HG03469 (cell line): ENCODE measurements around the gene NUDT5.
"Not testable (repeated sequence)": the region's sequence is repeated elsewhere in the genome, so short reads cannot be mapped to it uniquely, and the experiment has no call there.

ENCODE experiments used
- ATAC-seq: cut with Tn5 transposase; IDR thresholded peaks from one replicate; pipeline ENCODE4 v1.9.1; 2021; ENCODE audit warnings: mild to moderate bottlenecking, moderate library complexity, moderate number of reproducible peaks; ENCODE audit not compliant: unreplicated experiment

NUDT5 gene

DNA sequence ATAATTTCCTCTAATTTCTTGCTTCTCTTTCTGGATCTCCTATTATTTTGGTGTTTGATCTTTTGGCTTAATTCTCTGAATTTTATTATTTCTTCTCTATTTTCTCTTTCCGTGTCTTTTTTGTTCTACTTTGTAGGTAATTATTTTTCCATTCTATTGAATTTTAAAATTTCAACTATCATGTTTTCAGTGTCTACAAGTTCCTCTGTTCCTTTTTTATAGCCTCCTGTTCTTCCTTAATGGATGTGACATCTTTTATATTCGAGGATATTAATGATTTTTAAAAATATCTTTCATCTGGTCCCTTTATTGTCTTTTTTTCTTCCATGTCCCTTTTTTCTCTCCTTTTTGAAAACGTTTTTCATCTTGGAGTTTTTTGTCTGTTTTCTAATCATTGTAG lies 11.4 kb upstream of the NUDT5 start:
- no peak for ATAC-seq

DNA sequence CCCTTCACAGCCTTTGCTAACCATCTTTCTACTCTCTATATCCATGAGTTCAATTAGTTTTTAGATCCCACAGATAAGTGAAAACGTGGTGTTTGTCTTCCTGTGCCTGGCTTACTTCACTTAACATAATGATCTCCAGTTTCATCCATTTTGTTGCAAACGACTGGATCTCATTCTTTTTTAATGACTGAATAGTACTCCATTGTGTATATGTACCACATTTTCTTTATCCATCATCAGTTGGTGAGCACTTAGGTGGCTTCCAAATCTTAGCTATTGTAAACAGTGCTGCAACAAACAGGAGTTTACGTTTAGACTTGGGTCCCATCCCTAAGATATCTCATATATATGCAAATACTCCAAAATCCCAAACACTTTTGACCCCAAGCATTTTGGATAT lies 9.4 kb upstream of the NUDT5 start:
- no peak for ATAC-seq

DNA sequence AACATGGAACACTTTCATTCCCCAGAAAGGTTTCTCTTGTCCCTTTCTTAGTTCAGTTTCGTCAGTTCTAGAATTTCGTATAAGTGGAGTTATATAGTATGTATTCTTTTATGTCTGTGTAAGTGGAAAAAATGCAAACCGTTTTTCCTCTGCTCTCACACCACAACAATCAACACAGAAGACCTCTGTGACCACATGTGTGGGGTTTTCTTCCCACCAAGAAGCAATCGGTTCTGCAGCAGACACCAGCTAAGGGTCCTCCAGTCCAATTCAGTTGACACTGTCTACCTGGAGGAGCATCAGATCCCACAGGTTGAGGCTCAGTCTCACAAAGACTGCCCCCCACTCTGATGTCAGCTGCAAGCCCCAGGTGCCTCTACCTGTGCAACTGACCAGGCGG lies 6.5 kb upstream of the NUDT5 start:
- ATAC-seq = no peak

DNA sequence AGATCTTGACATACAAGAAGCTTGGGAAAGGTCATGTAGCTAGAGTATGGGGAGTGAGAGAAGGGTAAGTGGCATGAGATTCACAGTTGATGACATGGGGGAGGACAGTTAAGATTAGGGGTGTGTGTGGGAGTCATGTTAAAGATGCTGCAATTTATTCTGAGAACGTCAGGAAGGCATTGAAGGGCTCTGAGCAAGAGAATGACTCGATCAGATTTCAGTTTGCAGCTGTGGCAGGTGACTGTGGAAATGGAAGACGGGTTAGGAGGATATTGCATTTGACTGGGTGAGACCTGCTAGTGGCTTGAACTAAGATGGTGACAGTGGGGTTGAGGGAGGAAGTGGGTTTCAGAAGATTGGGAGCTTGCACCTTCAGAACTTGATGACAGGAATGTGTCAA lies 5.9 kb upstream of the NUDT5 start:
- no peak for ATAC-seq

DNA sequence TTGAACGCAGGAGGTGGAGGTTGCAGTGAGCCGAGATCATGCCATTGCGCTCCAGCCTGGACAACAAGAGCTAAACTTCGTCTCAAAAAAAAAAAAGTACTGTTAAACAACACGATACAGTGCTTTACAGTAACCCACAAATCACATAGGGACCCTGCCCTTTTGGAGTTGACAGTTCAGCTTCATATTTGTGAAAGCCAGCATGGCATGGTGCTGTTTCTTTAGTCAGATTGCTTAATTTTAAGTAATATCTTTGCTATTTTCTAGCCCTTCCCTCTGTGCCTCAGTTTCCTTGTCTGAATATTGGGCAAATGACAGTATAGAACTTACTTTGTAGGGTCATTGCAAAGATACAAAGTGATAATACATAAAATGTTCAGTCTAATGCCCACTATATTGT lies 5.2 kb upstream of the NUDT5 start:
- no peak for ATAC-seq

- ATAC-seq = no peak
Measured at GRCh38 chr10:12198156-12198555, 2.5 kb upstream of the NUDT5 start.

DNA sequence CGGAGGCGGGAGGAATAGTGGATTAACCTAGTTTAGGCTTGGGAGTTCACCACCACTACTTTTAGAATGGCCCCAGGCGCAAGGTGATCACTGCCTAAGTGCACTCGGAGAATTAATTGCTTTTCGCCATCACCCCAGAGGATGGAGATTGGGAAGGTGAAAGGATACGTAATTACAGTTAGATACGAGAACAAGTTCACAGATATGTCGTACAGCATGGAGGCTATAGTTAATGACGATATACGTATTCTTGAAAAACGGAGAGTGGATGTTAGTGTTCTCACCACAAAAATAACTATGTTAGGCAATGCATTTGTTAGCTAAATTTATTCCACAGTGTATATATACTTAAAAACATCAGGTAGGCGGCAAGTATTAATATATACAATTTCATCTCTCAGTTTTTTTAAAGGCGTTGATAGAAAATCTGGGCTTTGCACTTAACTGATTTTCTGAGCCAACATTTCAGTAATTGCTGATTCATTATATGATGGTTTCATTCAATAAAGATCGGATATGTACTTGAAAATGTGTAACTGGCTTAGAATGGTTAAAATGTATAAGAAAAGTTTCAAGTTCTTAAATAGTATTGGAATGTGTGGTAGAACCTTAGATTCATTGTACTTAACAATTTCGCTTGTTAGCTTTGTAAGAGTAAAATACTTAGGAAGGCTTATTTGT lies 980 bp upstream of the NUDT5 start:
- ATAC-seq = no peak

DNA sequence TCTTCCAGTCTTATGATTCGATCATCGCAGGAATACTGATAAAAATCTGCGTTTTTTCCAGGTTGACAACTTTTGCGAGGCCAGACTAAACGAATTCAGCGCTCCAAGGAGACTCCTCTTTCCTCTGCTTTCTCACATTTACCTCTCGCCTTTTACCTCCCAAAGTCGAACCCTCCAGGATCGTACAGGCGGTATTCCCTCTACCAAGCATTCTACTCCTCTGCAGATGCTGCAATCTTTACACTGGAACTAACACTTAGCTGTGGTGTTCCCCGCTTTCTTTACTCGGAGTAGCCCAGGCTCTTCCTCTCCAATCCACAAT lies 449 bp downstream of the NUDT5 start:
- no peak for ATAC-seq

GRCh38 chr10:12194752-12195271 lies 879 bp downstream of the NUDT5 start:
- ATAC-seq = no peak

DNA sequence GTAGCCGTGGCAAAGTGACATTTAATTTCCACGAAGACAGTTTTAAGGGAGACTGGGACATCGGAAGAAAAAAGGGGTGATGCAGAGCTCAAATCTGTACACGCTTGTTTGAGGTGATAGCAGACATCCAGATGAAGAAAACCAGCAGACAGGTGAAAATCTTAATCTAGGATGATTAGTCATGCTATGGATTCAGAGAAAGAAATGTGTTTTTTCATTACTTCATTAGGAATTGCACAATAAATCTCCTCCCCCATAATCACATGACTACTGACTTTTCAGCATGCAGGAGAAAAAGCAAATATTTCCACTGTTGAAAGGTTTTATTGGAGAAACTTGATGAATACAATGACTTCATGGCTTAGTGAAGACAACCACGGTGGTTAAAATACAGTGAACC lies 2.5 kb downstream of the NUDT5 start:
- no peak for ATAC-seq

- no peak for ATAC-seq
Measured at GRCh38 chr10:12191715-12192114, 4.0 kb downstream of the NUDT5 start.

- ATAC-seq = no peak
Measured at GRCh38 chr10:12189426-12189825, 6.3 kb downstream of the NUDT5 start.

- ATAC-seq = no peak
Measured at GRCh38 chr10:12188656-12189055, 7.0 kb downstream of the NUDT5 start.

GRCh38 chr10:12187321-12187905 lies 8.3 kb downstream of the NUDT5 start:
- no peak for ATAC-seq

DNA sequence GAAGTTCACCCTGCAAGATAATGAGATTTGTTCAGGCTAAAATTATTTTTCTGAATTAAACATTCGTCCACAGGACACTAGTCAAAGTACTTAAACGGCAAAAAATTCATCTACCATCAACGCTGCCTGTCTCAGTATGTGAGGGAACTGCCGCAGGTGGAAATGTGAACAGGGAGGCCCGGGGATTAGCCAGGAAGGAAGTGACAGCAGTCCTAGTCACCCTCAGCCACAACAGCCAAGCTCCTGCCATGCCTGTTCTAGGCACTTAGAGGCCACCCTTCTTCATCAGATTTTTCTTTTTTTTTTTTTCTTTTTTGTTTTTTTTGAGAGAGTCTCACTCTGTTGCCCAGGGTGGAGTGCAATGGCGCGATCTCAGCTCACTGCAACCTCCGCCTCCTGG lies 9.4 kb downstream of the NUDT5 start:
- no peak for ATAC-seq

DNA sequence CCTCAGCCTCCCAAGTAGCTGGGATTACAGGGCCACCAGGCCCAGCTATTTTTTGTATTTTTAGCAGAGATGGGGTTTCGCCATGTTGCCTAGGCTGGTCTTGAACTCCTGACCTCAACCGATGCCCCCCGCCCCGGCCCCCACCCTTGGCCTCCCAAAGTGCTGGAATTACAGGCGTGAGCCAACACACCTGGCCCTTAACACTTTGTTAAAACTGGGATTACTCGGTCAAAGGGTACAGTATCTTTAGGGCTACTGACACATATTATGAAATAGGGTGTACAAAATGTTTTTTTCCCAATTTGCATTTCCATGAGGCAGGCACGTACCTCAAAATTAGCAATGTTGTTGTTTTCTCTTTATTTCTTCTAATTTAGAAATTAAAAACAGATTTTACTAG lies 11.5 kb downstream of the NUDT5 start:
- ATAC-seq = no peak

DNA sequence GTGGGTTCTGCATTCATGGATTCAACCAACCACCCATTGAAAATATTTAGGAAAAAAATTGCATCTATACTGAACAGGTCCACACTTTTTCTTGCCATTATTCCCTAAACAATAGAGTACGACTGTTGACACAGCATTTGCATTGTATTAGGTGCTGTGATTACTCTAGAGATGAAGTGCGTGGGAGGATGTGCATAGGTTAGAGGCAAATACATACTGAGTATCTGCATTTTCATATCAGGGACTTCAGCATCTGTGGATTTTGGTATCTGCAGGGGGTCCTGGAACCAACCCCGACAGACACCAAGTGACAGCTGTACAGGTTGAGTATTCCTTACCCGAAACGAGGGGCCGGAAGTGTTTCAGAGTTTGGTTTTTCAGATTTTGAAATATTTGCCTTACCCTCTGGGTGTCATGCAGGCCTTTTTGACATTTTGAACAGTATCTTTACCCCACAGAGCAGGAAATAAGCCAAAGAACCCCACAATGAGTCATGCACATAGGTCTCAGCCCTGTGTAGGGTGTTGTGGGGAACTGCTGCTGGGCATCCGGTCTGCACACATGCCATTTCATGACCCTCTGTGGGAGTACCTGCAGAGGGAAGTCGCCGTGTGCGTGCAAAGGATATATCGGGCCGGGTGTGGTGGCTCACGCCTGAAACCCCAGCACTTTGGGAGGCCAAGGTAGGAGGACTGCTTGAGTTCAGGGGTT lies 14.5 kb downstream of the NUDT5 start:
- ATAC-seq = no peak

- no peak for ATAC-seq
Measured at GRCh38 chr10:12180221-12180974, 15.3 kb downstream of the NUDT5 start.

GRCh38 chr10:12179606-12180170 lies 16.0 kb downstream of the NUDT5 start:
- ATAC-seq = no peak

DNA sequence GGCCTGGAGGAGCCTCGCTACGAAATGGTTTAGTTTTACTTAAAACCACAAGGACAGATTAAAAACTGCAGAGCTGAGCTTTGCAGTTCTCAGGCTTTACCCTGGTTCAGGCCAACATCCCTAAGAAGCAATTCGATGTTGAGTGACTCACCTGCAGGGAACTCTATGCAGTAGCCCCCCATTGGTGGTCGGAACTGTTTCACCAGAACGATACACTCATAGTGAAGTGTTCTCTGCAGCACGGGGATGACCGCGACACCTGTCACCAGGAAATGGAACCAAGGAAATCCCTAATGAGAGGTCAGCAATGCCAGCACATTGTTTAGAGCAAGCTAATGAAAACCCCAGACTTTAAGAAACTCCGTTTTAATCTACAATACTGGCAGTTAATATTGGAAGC lies 18.0 kb downstream of the NUDT5 start:
- ATAC-seq = no peak

GRCh38 chr10:12171512-12171911 lies 24.2 kb downstream of the NUDT5 start:
- ATAC-seq = not testable (repeated sequence)
